Neural cell (in vitro differentiated cells): Measurements from ENCODE around the gene CREBL2. TPM values are rescaled to one million over a fixed set of nuclear protein-coding genes. Genes with fewer than 3 reads are reported as not detected.

Experiments used
- H2AFZ ChIP-seq: fragments of 200-600, 300-800 bp; sonication (generic), shearing (Covaris generic); 2 replicates; pipeline ENCODE4 v1.6.0; 2014; ENCODE audit warnings: low read depth, mild to moderate bottlenecking, antibody characterized with exemption, low read length, moderate library complexity
- H3F3A ChIP-seq: fragments of 200-600 bp; shearing (Covaris generic); 2 replicates; pipeline ENCODE4 v1.6.1; 2016; ENCODE audit warnings: mild to moderate bottlenecking, moderate library complexity, mixed read lengths, antibody characterized with exemption, low read length; ENCODE audit not compliant: insufficient read depth, poor library complexity, severe bottlenecking
- H3K27ac ChIP-seq: fragments of 200-600, 300-800 bp; sonication (generic), shearing (Covaris generic); 2 replicates; pipeline ENCODE4 v1.5.1; 2014; ENCODE audit warnings: mild to moderate bottlenecking, low read length, moderate library complexity
- H3K27me3 ChIP-seq: fragments of 300-800, 200-600 bp; sonication (generic), shearing (Covaris generic); 2 replicates; pipeline ENCODE4 v1.6.0; 2014; ENCODE audit warnings: mild to moderate bottlenecking, low read depth, low read length, moderate library complexity; ENCODE audit not compliant: insufficient read depth
- H3K36me3 ChIP-seq: fragments of 300-800, 200-600 bp; sonication (generic), shearing (Covaris generic); 2 replicates; pipeline ENCODE4 v1.5.1; 2014; ENCODE audit warnings: mild to moderate bottlenecking, antibody characterized with exemption, low read length, moderate library complexity; ENCODE audit not compliant: insufficient read depth
- H3K4me2 ChIP-seq: fragments of 300-800, 200-600 bp; sonication (generic), shearing (Covaris generic); 2 replicates; pipeline ENCODE4 v1.6.0; 2014; ENCODE audit warnings: mild to moderate bottlenecking, low read length
- H3K4me3 ChIP-seq: fragments of 300-800, 200-600 bp; sonication (generic), shearing (Covaris generic); 2 replicates; pipeline ENCODE4 v1.5.1; 2014; ENCODE audit warnings: mild to moderate bottlenecking, low read length, moderate library complexity
- H3K79me2 ChIP-seq: fragments of 200-600 bp; shearing (Covaris generic); replicated peaks from 2 replicates; pipeline ENCODE4 v1.6.0; 2014; ENCODE audit warnings: mild to moderate bottlenecking, low read length, moderate library complexity; ENCODE audit not compliant: insufficient read depth
- H3K9ac ChIP-seq: fragments of 300-800, 200-600 bp; sonication (generic), shearing (Covaris generic); 2 replicates; pipeline ENCODE4 v1.6.1; 2016; ENCODE audit warnings: mild to moderate bottlenecking, low read length, mixed read lengths
- H3K9me2 ChIP-seq: fragments of 200-600 bp; shearing (Covaris generic); 2 replicates; pipeline ENCODE4 v1.6.1; 2016; ENCODE audit warnings: mild to moderate bottlenecking, low read length, mixed read lengths; ENCODE audit not compliant: insufficient read depth
- H3K9me3 ChIP-seq: fragments of 200-600, 300-800 bp; sonication (generic), shearing (Covaris generic); 2 replicates; pipeline ENCODE4 v1.6.1; 2016; ENCODE audit warnings: mild to moderate bottlenecking, mixed run types, low read length, moderate library complexity, mixed read lengths
- H4K20me1 ChIP-seq: fragments of 200-600 bp; shearing (Covaris generic); 2 replicates; pipeline ENCODE4 v1.6.1; 2016; ENCODE audit warnings: mild to moderate bottlenecking, mixed run types; ENCODE audit not compliant: insufficient read depth
- CTCF ChIP-seq: fragments of 450-650 bp; IDR thresholded peaks from 2 replicates; pipeline ENCODE4 v1.5.1; 2014; ENCODE audit warnings: antibody characterized with exemption, mild to moderate bottlenecking, moderate library complexity; ENCODE audit not compliant: poor library complexity, severe bottlenecking
- EP300 ChIP-seq: fragments of 450-650 bp; conservative IDR thresholded peaks from 2 replicates; pipeline ENCODE4 v1.6.1; 2014; ENCODE audit warnings: antibody characterized with exemption, mild to moderate bottlenecking, moderate library complexity; ENCODE audit not compliant: poor library complexity, severe bottlenecking
- EZH2 ChIP-seq: fragments of 200-600, 300-800 bp; shearing (Covaris generic), sonication (generic); IDR thresholded peaks from 2 replicates; pipeline ENCODE4 v1.6.1; 2014; ENCODE audit warnings: antibody characterized with exemption, low read length, borderline replicate concordance, mild to moderate bottlenecking; ENCODE audit not compliant: insufficient read depth, poor library complexity, severe bottlenecking
- MXI1 ChIP-seq: fragments of 450-650 bp; conservative IDR thresholded peaks from 2 replicates; pipeline ENCODE4 v1.6.1; 2014; ENCODE audit warnings: antibody characterized with exemption, mild to moderate bottlenecking; ENCODE audit not compliant: poor library complexity, severe bottlenecking
- POLR2AphosphoS5 ChIP-seq: IDR thresholded peaks from 2 replicates; pipeline ENCODE4 v1.6.1; 2012
- RAD21 ChIP-seq: fragments of 450-650 bp; conservative IDR thresholded peaks from 2 replicates; pipeline ENCODE4 v1.6.1; 2014; ENCODE audit warnings: antibody characterized with exemption, mild to moderate bottlenecking, moderate library complexity
- SMC3 ChIP-seq: fragments of 450-650 bp; conservative IDR thresholded peaks from 2 replicates; pipeline ENCODE4 v1.6.1; 2014; ENCODE audit warnings: antibody characterized with exemption, mild to moderate bottlenecking, moderate library complexity; ENCODE audit not compliant: poor library complexity
- TAF1 ChIP-seq: IDR thresholded peaks from 2 replicates; pipeline ENCODE4 v1.6.1; 2012; ENCODE audit warnings: low read depth
- polyA plus RNA-seq: library from polyadenylated mRNA; depleted of rRNA; stranded (reverse); fragments of >200 nt; gene quantifications from 2 replicates; pipeline ENCODE4 v1.2.3, GENCODE V29; 2014
- TF ChIP-seq, protein P1 (sequence below): IDR thresholded peaks from 2 replicates; pipeline ENCODE4 v1.6.1; 2012; ENCODE audit warnings: borderline replicate concordance

Gene CREBL2
- polyA plus RNA-seq, 1 donor from 2014 or later, result 29.9 TPM

DNA sequence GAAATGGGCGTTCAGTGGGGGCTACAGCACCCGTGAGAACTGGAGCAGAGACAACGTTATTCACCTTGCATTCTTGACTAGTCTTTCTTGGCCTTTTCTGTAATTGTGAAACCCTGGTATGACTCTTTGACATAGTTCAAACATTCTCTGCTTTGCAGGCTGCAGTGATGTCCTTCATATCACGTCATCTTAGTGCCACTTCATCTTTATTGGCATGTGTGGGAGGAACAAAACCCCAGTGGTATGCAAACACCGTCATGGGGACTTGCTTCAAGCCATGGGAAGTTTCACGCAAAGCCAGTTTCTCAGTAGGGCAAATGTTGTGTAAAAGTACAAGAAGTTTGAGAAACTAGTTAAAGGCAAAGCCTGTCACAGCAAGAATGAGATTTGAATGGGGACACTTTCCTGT is 28.8 kb upstream of the CREBL2 start:
- H3K9ac ChIP-seq, result no peak overlapping the region
- no peak overlapping the region for H2AFZ ChIP-seq
- no peaks in the 10 kb centered on the region for H3K36me3 ChIP-seq
- no peaks in the 10 kb centered on the region for H3F3A ChIP-seq
- H3K9me2 ChIP-seq, result no peaks in the 10 kb centered on the region
- no peaks in the 10 kb centered on the region for H4K20me1 ChIP-seq
- no peaks in the 10 kb centered on the region for H3K79me2 ChIP-seq
- H3K9me3 ChIP-seq, result no peaks in the 10 kb centered on the region
- H3K4me3 ChIP-seq, result no peak overlapping the region
- TF ChIP-seq TAF1 (no peak), MXI1 (no peak), EP300 (no peak), SMC3 (no peak), POLR2AphosphoS5 (no peak), CTCF (no peak), EZH2 (no peak), RAD21 (no peak)
- TF ChIP-seq, protein P1, sequence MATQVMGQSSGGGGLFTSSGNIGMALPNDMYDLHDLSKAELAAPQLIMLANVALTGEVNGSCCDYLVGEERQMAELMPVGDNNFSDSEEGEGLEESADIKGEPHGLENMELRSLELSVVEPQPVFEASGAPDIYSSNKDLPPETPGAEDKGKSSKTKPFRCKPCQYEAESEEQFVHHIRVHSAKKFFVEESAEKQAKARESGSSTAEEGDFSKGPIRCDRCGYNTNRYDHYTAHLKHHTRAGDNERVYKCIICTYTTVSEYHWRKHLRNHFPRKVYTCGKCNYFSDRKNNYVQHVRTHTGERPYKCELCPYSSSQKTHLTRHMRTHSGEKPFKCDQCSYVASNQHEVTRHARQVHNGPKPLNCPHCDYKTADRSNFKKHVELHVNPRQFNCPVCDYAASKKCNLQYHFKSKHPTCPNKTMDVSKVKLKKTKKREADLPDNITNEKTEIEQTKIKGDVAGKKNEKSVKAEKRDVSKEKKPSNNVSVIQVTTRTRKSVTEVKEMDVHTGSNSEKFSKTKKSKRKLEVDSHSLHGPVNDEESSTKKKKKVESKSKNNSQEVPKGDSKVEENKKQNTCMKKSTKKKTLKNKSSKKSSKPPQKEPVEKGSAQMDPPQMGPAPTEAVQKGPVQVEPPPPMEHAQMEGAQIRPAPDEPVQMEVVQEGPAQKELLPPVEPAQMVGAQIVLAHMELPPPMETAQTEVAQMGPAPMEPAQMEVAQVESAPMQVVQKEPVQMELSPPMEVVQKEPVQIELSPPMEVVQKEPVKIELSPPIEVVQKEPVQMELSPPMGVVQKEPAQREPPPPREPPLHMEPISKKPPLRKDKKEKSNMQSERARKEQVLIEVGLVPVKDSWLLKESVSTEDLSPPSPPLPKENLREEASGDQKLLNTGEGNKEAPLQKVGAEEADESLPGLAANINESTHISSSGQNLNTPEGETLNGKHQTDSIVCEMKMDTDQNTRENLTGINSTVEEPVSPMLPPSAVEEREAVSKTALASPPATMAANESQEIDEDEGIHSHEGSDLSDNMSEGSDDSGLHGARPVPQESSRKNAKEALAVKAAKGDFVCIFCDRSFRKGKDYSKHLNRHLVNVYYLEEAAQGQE, result no peak
- H3K27ac ChIP-seq, result no peak overlapping the region
- no peak overlapping the region for H3K4me2 ChIP-seq
- no peaks in the 10 kb centered on the region for H3K27me3 ChIP-seq

DNA sequence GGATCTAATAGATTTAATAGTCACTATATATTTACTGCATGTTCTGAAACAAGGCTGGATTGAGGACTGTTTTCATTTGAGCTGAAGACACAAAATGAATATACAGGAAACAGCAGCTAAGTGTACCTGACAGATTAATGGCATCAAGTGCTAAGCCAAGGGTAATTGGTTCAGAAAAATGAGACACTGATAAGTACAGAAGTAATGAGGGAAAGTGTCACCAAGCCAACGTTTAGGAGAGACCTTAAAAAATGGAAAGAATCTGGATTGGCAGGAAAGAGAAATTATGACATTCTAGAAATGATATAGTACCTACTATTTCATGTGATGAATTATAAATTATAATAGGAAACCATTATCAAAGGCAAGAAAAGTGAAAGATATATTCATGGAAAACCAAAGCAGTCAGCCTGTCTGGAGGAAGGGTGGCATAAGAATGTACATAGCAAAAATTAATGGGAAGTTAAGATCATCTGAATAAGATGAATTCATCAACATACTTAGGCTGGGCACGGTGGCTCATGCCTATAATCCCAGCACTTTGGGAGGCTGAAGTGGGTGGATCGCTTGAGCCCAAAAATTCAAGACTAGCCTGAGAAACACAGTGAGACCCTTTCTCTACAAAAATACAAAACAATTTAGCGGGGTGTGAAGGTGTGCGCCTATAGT is 28.0 kb upstream of the CREBL2 start:
- Histone ChIP-seq H3F3A (no peaks in the 10 kb centered on the region), H2AFZ (no peak overlapping the region), H3K27me3 (no peaks in the 10 kb centered on the region), H3K36me3 (no peaks in the 10 kb centered on the region), H3K27ac (no peak overlapping the region), H4K20me1 (no peaks in the 10 kb centered on the region), H3K9ac (no peak overlapping the region), H3K4me3 (no peak overlapping the region), H3K9me3 (no peaks in the 10 kb centered on the region), H3K4me2 (no peak overlapping the region), H3K79me2 (no peaks in the 10 kb centered on the region), H3K9me2 (no peaks in the 10 kb centered on the region)
- TF ChIP-seq CTCF (no peak), EP300 (no peak), POLR2AphosphoS5 (peak; percentile 45), SMC3 (no peak)
